Colonic mucosa (tissue), 4 donors: ENCODE data around the gene SUPT3H. TPM values are rescaled to one million over a fixed set of nuclear protein-coding genes. Genes with fewer than 3 reads are reported as not detected.

Source experiments
- DNase-seq: peaks from one replicate; pipeline ENCODE4 v3.0.0-alpha.2; 2020
- H3K27ac ChIP-seq: fragments of 200-600 bp; one replicate; pipeline ENCODE4 v1.8.0; 2021
- H3K27me3 ChIP-seq: fragments of 200-600 bp; one replicate; pipeline ENCODE4 v1.8.0; 2021
- H3K36me3 ChIP-seq: fragments of 200-600 bp; one replicate; pipeline ENCODE4 v1.8.0; 2021
- H3K4me1 ChIP-seq: fragments of 200-600 bp; one replicate; pipeline ENCODE4 v1.8.0; 2021; ENCODE audit warnings: mild to moderate bottlenecking
- H3K4me3 ChIP-seq: fragments of 200-600 bp; one replicate; pipeline ENCODE4 v1.8.0; 2021
- H3K9ac ChIP-seq, 2 donors: one replicate each; pipeline ENCODE4 v1.7.0; 2013; ENCODE audit warnings: control low read depth in 2 of 2, low read depth in 2 of 2, low read length in 2 of 2
- H3K9me3 ChIP-seq: fragments of 200-600 bp; one replicate; pipeline ENCODE4 v1.8.0; 2021
- CTCF ChIP-seq: fragments of 200-600 bp; IDR thresholded peaks from one replicate; pipeline ENCODE4 v1.8.0; 2022; ENCODE audit warnings: antibody characterized with exemption, mild to moderate bottlenecking
- intact Hi-C: fragments of 100-400 bp; cut with DNase I; formaldehyde crosslinking; loops from one replicate; pipeline ENCODE4 v1.14.1; 2022
- total RNA-seq, 2 donors: library from RNA; stranded (reverse); fragmentation: NEBNext Ultra II Directional in 1 of 2; extraction: Animal tissue kit (Norgen Biotek cat#: 25700) in 1 of 2; gene quantifications; one replicate each; pipeline ENCODE4 v1.2.1, GENCODE V29; 2021
- donor health status: healthy.
- donor health status: DM: no; HTN: no; CAD: no.
- donor health status: DM: no; HTN: no; CAD: no.

The SUPT3H gene
- total RNA-seq, 2 donors from 2014 or later = 3.4 to 4.1 TPM

GRCh38 chr6:45104429-45104828, 273.3 kb downstream of the SUPT3H start:
- intact Hi-C loops = no loop called here
- no peak overlapping the region for H3K27ac ChIP-seq
- H3K9ac ChIP-seq = no peak overlapping the region
- no peak for DNase-seq
- H3K36me3 ChIP-seq = no peaks in the 10 kb centered on the region
- no peaks in the 10 kb centered on the region for H3K4me1 ChIP-seq
- no peak overlapping the region for H3K4me3 ChIP-seq
- TF ChIP-seq CTCF = no peak
- H3K9me3 ChIP-seq = no peaks in the 10 kb centered on the region
- no peaks in the 10 kb centered on the region for H3K27me3 ChIP-seq

- H3K9ac ChIP-seq = no peak overlapping the region
- H3K27ac ChIP-seq = no peak overlapping the region
- no peak for DNase-seq
- no peaks in the 10 kb centered on the region for H3K4me1 ChIP-seq
- intact Hi-C loops = no loop called here
- no peak for TF ChIP-seq CTCF
- H3K9me3 ChIP-seq = no peaks in the 10 kb centered on the region
- H3K36me3 ChIP-seq = no peaks in the 10 kb centered on the region
- no peak overlapping the region for H3K4me3 ChIP-seq
- H3K27me3 ChIP-seq = no peaks in the 10 kb centered on the region
Measured at GRCh38 chr6:45098256-45098655, 279.5 kb downstream of the SUPT3H start.

GRCh38 chr6:45094831-45095230, 282.9 kb downstream of the SUPT3H start:
- Histone ChIP-seq H3K36me3 (no peaks in the 10 kb centered on the region), H3K9me3 (no peaks in the 10 kb centered on the region), H3K9ac (no peak overlapping the region), H3K27ac (no peak overlapping the region), H3K4me3 (no peak overlapping the region), H3K27me3 (no peaks in the 10 kb centered on the region), H3K4me1 (no peaks in the 10 kb centered on the region)
- intact Hi-C loops = no loop called here
- TF ChIP-seq CTCF = no peak
- DNase-seq = no peak

- Histone ChIP-seq H3K27me3 (no peaks in the 10 kb centered on the region), H3K36me3 (no peaks in the 10 kb centered on the region), H3K4me1 (no peaks in the 10 kb centered on the region), H3K9me3 (no peaks in the 10 kb centered on the region), H3K4me3 (no peak overlapping the region), H3K27ac (no peak overlapping the region), H3K9ac (no peak overlapping the region)
- intact Hi-C loops = no loop called here
- no peak for DNase-seq
- no peak for TF ChIP-seq CTCF
Measured at GRCh38 chr6:45092135-45092534, 285.6 kb downstream of the SUPT3H start.

GRCh38 chr6:45086360-45087084, 291.2 kb downstream of the SUPT3H start:
- Histone ChIP-seq H3K27ac (no peak overlapping the region), H3K27me3 (no peaks in the 10 kb centered on the region), H3K4me3 (no peak overlapping the region), H3K9me3 (no peaks in the 10 kb centered on the region), H3K9ac (no peak overlapping the region), H3K36me3 (no peaks in the 10 kb centered on the region), H3K4me1 (no peaks in the 10 kb centered on the region)
- TF ChIP-seq CTCF = no peak
- DNase-seq = no peak
- intact Hi-C loops = no loop called here
